H9 (cell line): Measurements from ENCODE around the gene CENPQ. TPM values are rescaled to one million over a fixed set of nuclear protein-coding genes. Genes with fewer than 3 reads are reported as not detected.

ENCODE experiments used
- DNase-seq: peaks from one replicate; pipeline ENCODE4 v3.0.0-alpha.2; 2017
- H2AFZ ChIP-seq: one replicate; pipeline ENCODE4 v1.6.1; 2013; ENCODE audit warnings: mild to moderate bottlenecking, low read length, control low read depth, moderate library complexity
- H2AK5ac ChIP-seq: 2 replicates; pipeline ENCODE4 v1.6.1; 2013; ENCODE audit warnings: low read length, control low read depth, mixed read lengths; ENCODE audit not compliant: insufficient read length
- H2BK120ac ChIP-seq: one replicate; pipeline ENCODE4 v1.6.1; 2013; ENCODE audit warnings: low read depth, mild to moderate bottlenecking, low read length, control low read depth, inconsistent platforms; ENCODE audit not compliant: poor library complexity, severe bottlenecking
- H2BK12ac ChIP-seq: 2 replicates; pipeline ENCODE4 v1.6.1; 2013; ENCODE audit warnings: low read length, control low read depth, mixed read lengths, low read depth; ENCODE audit not compliant: insufficient read length
- H2BK15ac ChIP-seq: 2 replicates; pipeline ENCODE4 v1.6.1; 2013; ENCODE audit warnings: low read depth, low read length, control low read depth
- H2BK20ac ChIP-seq: one replicate; pipeline ENCODE4 v1.6.1; 2013; ENCODE audit warnings: low read depth, mild to moderate bottlenecking, low read length, control low read depth, inconsistent platforms; ENCODE audit not compliant: poor library complexity, severe bottlenecking
- H2BK5ac ChIP-seq: 2 replicates; pipeline ENCODE4 v1.6.1; 2013; ENCODE audit warnings: low read length, control low read depth, mixed read lengths; ENCODE audit not compliant: insufficient read length
- H3K14ac ChIP-seq: 2 replicates; pipeline ENCODE4 v1.6.1; 2013; ENCODE audit warnings: low read length, control low read depth; ENCODE audit not compliant: insufficient read depth
- H3K18ac ChIP-seq: 2 replicates; pipeline ENCODE4 v1.6.1; 2013; ENCODE audit warnings: low read depth, mild to moderate bottlenecking, mixed read lengths, low read length, control low read depth; ENCODE audit not compliant: insufficient read length
- H3K23ac ChIP-seq: 2 replicates; pipeline ENCODE4 v1.6.1; 2013; ENCODE audit warnings: low read length, control low read depth, mixed read lengths, low read depth; ENCODE audit not compliant: insufficient read length
- H3K23me2 ChIP-seq: 2 replicates; pipeline ENCODE4 v1.6.1; 2013; ENCODE audit warnings: low read depth, mild to moderate bottlenecking, mixed read lengths, low read length, control low read depth; ENCODE audit not compliant: insufficient read length, poor library complexity, severe bottlenecking
- H3K27ac ChIP-seq: 2 replicates; pipeline ENCODE4 v1.5.1; 2013; ENCODE audit warnings: low read length, control low read depth, mixed read lengths, low read depth; ENCODE audit not compliant: insufficient read length
- H3K27me3 ChIP-seq: 2 replicates; pipeline ENCODE4 v1.6.1; 2013; ENCODE audit warnings: low read length, control low read depth, inconsistent platforms; ENCODE audit not compliant: insufficient read depth
- H3K4ac ChIP-seq: 2 replicates; pipeline ENCODE4 v1.6.1; 2013; ENCODE audit warnings: low read depth, mild to moderate bottlenecking, control low read depth, inconsistent platforms, low read length, moderate library complexity
- H3K4me1 ChIP-seq: 2 replicates; pipeline ENCODE4 v1.6.1; 2013; ENCODE audit warnings: low read length, control low read depth, inconsistent platforms; ENCODE audit not compliant: insufficient read depth
- H3K4me2 ChIP-seq: 2 replicates; pipeline ENCODE4 v1.6.1; 2013; ENCODE audit warnings: low read length, control low read depth, mixed read lengths; ENCODE audit not compliant: insufficient read length, insufficient read depth
- H3K56ac ChIP-seq: 2 replicates; pipeline ENCODE4 v1.6.1; 2013; ENCODE audit warnings: low read depth, mild to moderate bottlenecking, mixed read lengths, low read length, control low read depth; ENCODE audit not compliant: insufficient read length
- H3K79me1 ChIP-seq: 2 replicates; pipeline ENCODE4 v1.6.1; 2013; ENCODE audit warnings: low read depth, mild to moderate bottlenecking, moderate library complexity, low read length, control low read depth, inconsistent platforms; ENCODE audit not compliant: insufficient read depth, poor library complexity, severe bottlenecking
- H3K79me2 ChIP-seq: 2 replicates; pipeline ENCODE4 v1.6.1; 2013; ENCODE audit warnings: low read length, control low read depth, inconsistent platforms; ENCODE audit not compliant: insufficient read depth
- H3K9ac ChIP-seq: 2 replicates; pipeline ENCODE4 v1.6.1; 2013; ENCODE audit warnings: low read length, control low read depth, mixed read lengths; ENCODE audit not compliant: insufficient read length; ENCODE audit errors: extremely low read depth
- H3K9me3 ChIP-seq: one replicate; pipeline ENCODE4 v1.6.1; 2013; ENCODE audit warnings: low read depth, low read length, inconsistent platforms; ENCODE audit not compliant: control insufficient read depth
- H3T11ph ChIP-seq: one replicate; pipeline ENCODE4 v1.6.1; 2013; ENCODE audit warnings: mild to moderate bottlenecking, low read length, control low read depth, inconsistent platforms
- H4K20me1 ChIP-seq: one replicate; pipeline ENCODE4 v1.6.1; 2013; ENCODE audit not compliant: control insufficient read depth, insufficient read length, insufficient read depth
- H4K5ac ChIP-seq: 2 replicates; pipeline ENCODE4 v1.6.1; 2013; ENCODE audit warnings: low read depth, mild to moderate bottlenecking, mixed read lengths, low read length, control low read depth; ENCODE audit not compliant: insufficient read length
- H4K8ac ChIP-seq: replicated peaks from 2 replicates; pipeline ENCODE4 v1.6.1; 2013; ENCODE audit warnings: low read length, control low read depth, mixed read lengths, low read depth; ENCODE audit not compliant: insufficient read length
- H4K91ac ChIP-seq: 2 replicates; pipeline ENCODE4 v1.6.1; 2013; ENCODE audit warnings: low read depth, mild to moderate bottlenecking, moderate library complexity, mixed read lengths, low read length, control low read depth; ENCODE audit not compliant: insufficient read length
- H3K27ac Mint-ChIP-seq, 3 experiments: 2 replicates in 2 of 3; 3 replicates in 1 of 3; pipeline ENCODE4 v1.8.0; 2020 to 2021; ENCODE audit warnings: mixed read lengths in 3 of 3, mild to moderate bottlenecking in 1 of 3, moderate library complexity in 1 of 3
- H3K27me3 Mint-ChIP-seq: 2 replicates; pipeline ENCODE4 v1.8.0; 2021; ENCODE audit warnings: low read depth, mild to moderate bottlenecking, moderate library complexity, mixed read lengths
- H3K36me3 Mint-ChIP-seq, 3 experiments: 2 replicates in 2 of 3; 3 replicates in 1 of 3; pipeline ENCODE4 v1.8.0; 2020 to 2021; ENCODE audit warnings: low read depth in 3 of 3, mixed read lengths in 3 of 3; ENCODE audit not compliant: insufficient read depth in 1 of 3
- H3K4me1 Mint-ChIP-seq, 2 experiments: 2 replicates each; pipeline ENCODE4 v1.8.0; 2020; ENCODE audit warnings: mixed read lengths in 2 of 2
- H3K4me3 Mint-ChIP-seq, 2 experiments: 2 replicates in 1 of 2; 3 replicates in 1 of 2; pipeline ENCODE4 v1.8.0; 2020 to 2021; ENCODE audit warnings: mild to moderate bottlenecking in 2 of 2, mixed read lengths in 2 of 2, moderate library complexity in 1 of 2
- H3K9me3 Mint-ChIP-seq, 2 experiments: 2 replicates in 1 of 2; 3 replicates in 1 of 2; pipeline ENCODE4 v1.8.0; 2020; ENCODE audit warnings: mild to moderate bottlenecking in 2 of 2, mixed read lengths in 2 of 2, moderate library complexity in 1 of 2
- CTCF ChIP-seq: fragments of 200-600 bp; sonication (generic); conservative IDR thresholded peaks from 3 replicates; pipeline ENCODE4 v1.8.0; 2021; ENCODE audit warnings: antibody characterized with exemption, mild to moderate bottlenecking
- WGBS: extraction: QIAGEN DNeasy Blood & Tissue Kit; methylation state at CpG from one replicate; pipeline ENCODE4 v1.1.7; 2013; ENCODE audit warnings: missing lambda C conversion rate, low lambda C conversion rate, mixed read lengths; ENCODE audit not compliant: insufficient read length; ENCODE audit errors: extremely low coverage; 5-methylcytosine and 5-hydroxymethylcytosine counted together
- total RNA-seq: library from RNA; stranded (reverse); gene quantifications from 2 replicates; pipeline ENCODE4 v1.2.1, GENCODE V29; 2021

CENPQ gene
- total RNA-seq, 1 experiment from 2014 or later, result 15.5 TPM

- TF ChIP-seq CTCF, result no peak
- H3K27me3 ChIP-seq, result no peaks in the 10 kb centered on the region
- no peak overlapping the region for H4K8ac ChIP-seq
- no peaks in the 10 kb centered on the region for H3K79me1 ChIP-seq
- no peaks in the 10 kb centered on the region for H3K4me1 ChIP-seq
- no peaks in the 10 kb centered on the region for H3K23me2 ChIP-seq
- Mint-ChIP-seq H3K27me3 (no peaks in the 10 kb centered on the region), H3K4me1 (peaks cover 3 to 4% of the 10 kb centered on the region in 2 experiments; a peak in 3 of 4 replicates), H3K9me3 (peaks cover 11 to 17% of the 10 kb centered on the region in 2 experiments), H3K4me3 (no peak overlapping the region), H3K27ac (no peak overlapping the region), H3K36me3 (peaks cover 2 to 6% (median 3%) of the 10 kb centered on the region in 3 experiments; a peak in 4 of 7 replicates)
- no peak overlapping the region for H4K91ac ChIP-seq
- no peak overlapping the region for H3K27ac ChIP-seq
- no peak overlapping the region for H2AFZ ChIP-seq
- no peak overlapping the region for H3T11ph ChIP-seq
- H3K79me2 ChIP-seq, result no peaks in the 10 kb centered on the region
- H3K56ac ChIP-seq, result no peak overlapping the region
- no peaks in the 10 kb centered on the region for H3K9me3 ChIP-seq
- no peak overlapping the region for H3K18ac ChIP-seq
- H3K23ac ChIP-seq, result no peak overlapping the region
- H3K4me2 ChIP-seq, result no peak overlapping the region
- H2AK5ac ChIP-seq, result no peak overlapping the region
- no peak overlapping the region for H2BK5ac ChIP-seq
- H4K5ac ChIP-seq, result no peak overlapping the region
- H3K9ac ChIP-seq, result no peak overlapping the region
- no peak overlapping the region for H2BK120ac ChIP-seq
- H2BK12ac ChIP-seq, result no peak overlapping the region
- H4K20me1 ChIP-seq, result no peaks in the 10 kb centered on the region
- no peak overlapping the region for H2BK15ac ChIP-seq
- no peak overlapping the region for H3K14ac ChIP-seq
- no peak for DNase-seq
- H2BK20ac ChIP-seq, result no peak overlapping the region
- no peak overlapping the region for H3K4ac ChIP-seq
- WGBS, result no CpG with 5 or more reads among the region's 5 CpGs
Measured at GRCh38 chr6:49504666-49505065, 41.5 kb downstream of the CENPQ start.
